Measurements from ENCODE around the gene SARS1.
A peak's percentile ranks its signal among the peaks of the same experiment; 100 is the strongest.

The SARS1 gene

GRCh38 chr1:109191377-109191776 is 22.3 kb upstream of the SARS1 start:
- no peak overlapping the region for H3K27ac ChIP-seq
- H3K4me3 ChIP-seq, result no peak overlapping the region

GRCh38 chr1:109191891-109192290 is 21.8 kb upstream of the SARS1 start:
- H3K27ac ChIP-seq, result no peak overlapping the region
- H3K4me3 ChIP-seq, result no peak overlapping the region

GRCh38 chr1:109192433-109192832 is 21.3 kb upstream of the SARS1 start:
- Histone ChIP-seq H3K4me3 (no peak overlapping the region), H3K27ac (no peak overlapping the region)

GRCh38 chr1:109193653-109194590 is 19.8 kb upstream of the SARS1 start:
- no peak overlapping the region for H3K27ac ChIP-seq

GRCh38 chr1:109197158-109198042 is 16.3 kb upstream of the SARS1 start:
- Histone ChIP-seq H3K27ac (peak overlapping the region in 16 of 21 experiments; percentile 6 to 75 (median 38)), H3K4me3 (no peak overlapping the region)

More at GRCh38 chr1:109193653-109194590, 19.8 kb upstream of the SARS1 start:
- H3K4me3 ChIP-seq, result no peak overlapping the region

GRCh38 chr1:109198043-109198695 is 15.5 kb upstream of the SARS1 start:
- Histone ChIP-seq H3K27ac (peak overlapping the region in 14 of 21 experiments; percentile 8 to 75 (median 47)), H3K4me3 (no peak overlapping the region)

DNA sequence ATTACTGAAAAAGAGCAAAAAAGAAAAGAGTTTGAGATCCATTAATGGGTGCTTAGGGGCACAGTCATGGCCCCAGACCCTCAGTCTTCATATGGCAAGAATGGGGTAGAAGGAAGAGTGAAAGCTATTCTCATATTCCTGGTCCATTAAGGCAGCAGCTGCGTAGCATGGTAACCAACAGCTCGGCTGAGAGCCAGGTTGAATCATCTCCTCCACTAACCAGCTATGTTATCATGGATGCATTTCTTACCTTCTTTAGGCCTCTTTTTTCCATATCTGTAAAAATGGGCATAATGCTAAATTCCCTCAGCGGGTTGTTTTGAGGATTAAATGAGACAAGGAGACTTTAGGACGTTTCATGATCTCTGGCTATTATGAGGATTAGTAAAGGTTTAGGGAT is 15.0 kb upstream of the SARS1 start:
- H3K4me3 ChIP-seq, result no peak overlapping the region
- peak overlapping the region in 2 of 21 experiments; percentile 8 to 45 for H3K27ac ChIP-seq

- no peak overlapping the region for H3K4me3 ChIP-seq
- H3K27ac ChIP-seq, result no peak overlapping the region
Observed at GRCh38 chr1:109199710-109200109, 14.0 kb upstream of the SARS1 start.

DNA sequence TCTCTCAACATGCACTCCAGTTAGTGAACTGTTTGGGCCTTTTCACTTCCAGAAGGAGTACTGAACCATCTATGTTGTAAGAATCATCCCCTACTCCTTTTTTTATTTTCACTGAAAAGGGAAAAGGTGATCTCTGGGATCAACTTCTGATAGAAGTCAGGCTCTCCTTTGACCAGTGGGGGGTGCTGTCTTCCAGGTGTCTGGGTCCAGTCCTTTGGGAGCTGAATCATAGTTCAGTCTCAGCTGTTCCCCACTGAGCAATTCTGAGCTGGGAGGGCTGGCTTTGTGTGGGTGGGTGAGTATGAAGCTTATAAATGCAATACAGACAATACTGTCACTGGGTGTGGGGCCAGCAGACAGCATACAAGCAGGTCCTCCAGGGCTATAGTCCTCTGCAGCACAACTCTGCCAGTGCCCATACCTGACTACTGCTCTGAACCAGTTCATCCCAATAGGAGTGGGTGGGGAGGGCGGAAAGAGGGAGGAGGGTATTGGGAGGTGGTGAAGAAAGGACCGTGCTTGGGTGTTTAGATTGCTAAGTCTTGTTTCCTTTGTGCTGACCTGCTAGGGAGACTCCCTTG is 12.5 kb upstream of the SARS1 start:
- peak overlapping the region in 3 of 21 experiments; percentile 30 to 57 (median 37) for H3K27ac ChIP-seq
- no peak overlapping the region for H3K4me3 ChIP-seq

DNA sequence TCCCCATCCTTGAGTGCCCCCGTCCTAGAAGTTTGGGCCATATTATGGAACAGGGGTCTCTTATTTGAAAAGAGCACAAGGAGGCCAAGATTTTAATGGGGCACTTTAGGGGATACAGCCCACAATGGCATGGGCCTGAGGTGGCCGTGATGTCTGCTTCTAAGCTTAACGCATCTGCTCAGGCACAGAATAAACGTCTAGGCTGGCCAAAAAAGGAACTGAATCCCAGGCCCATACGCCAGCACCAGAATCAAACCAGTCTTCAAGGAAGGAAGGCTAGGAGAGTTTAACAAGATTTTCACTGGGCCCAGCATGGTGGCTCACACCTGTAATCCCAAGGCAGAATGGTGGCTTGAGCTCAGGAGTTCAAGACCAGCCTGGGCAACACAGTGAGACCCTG is 9.2 kb upstream of the SARS1 start:
- H3K4me3 ChIP-seq, result no peak overlapping the region
- H3K27ac ChIP-seq, result no peak overlapping the region

- no peak overlapping the region for H3K27ac ChIP-seq
- H3K4me3 ChIP-seq, result no peak overlapping the region
Observed at GRCh38 chr1:109206339-109206738, 7.4 kb upstream of the SARS1 start.

- H3K27ac ChIP-seq, result no peak overlapping the region
- H3K4me3 ChIP-seq, result no peak overlapping the region
Observed at GRCh38 chr1:109207467-109208103, 6.1 kb upstream of the SARS1 start.

- Histone ChIP-seq H3K27ac (no peak overlapping the region), H3K4me3 (no peak overlapping the region)
Observed at GRCh38 chr1:109208394-109208793, 5.3 kb upstream of the SARS1 start.

DNA sequence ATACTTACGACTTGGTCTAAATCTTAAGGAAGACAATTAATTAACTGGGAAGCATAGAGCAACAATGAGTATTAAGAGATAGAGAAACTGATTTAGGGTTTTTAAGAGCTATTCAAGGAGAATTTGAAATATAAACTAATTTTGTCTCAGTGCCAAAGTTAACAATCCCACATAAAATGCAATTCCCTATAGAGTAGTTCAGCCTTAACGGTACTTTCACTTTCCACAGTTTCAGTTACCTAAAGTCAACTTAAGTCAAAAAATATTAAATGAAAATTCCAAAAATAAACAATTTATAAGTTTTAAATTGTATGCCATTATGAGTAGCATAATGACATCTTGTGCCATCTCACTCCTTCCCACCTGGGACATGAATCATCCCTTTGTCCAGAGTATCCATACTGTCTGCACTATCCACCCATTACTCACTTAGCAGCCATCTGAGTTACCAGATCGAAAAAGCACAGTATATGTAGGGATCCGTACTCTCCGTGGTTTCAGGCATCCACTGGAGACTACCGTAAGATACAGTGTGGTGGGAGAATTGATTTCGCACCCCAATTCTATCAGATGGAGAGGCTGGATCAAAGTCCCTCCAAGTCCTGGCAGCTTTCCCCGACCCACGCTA is 4.8 kb upstream of the SARS1 start:
- Histone ChIP-seq H3K4me3 (no peak overlapping the region), H3K27ac (peak overlapping the region in 1 of 21 experiments; percentile 65)

GRCh38 chr1:109210058-109210457 is 3.7 kb upstream of the SARS1 start:
- H3K4me3 ChIP-seq, result no peak overlapping the region
- peak overlapping the region in 11 of 21 experiments; percentile 8 to 66 (median 55) for H3K27ac ChIP-seq

GRCh38 chr1:109213345-109213823 is 334 bp upstream of the SARS1 start:
- Histone ChIP-seq H3K27ac (peak overlapping the region in 20 of 21 experiments; percentile 65 to 93 (median 84)), H3K4me3 (peak overlapping the region; percentile 86 to 95 (median 94))

GRCh38 chr1:109214695-109215623 is 1.2 kb downstream of the SARS1 start:
- Histone ChIP-seq H3K4me3 (peak overlapping the region; percentile 86 to 95 (median 94)), H3K27ac (peak overlapping the region; percentile 38 to 93 (median 84))
